ENCODE data around the gene CFAP206.

Gene CFAP206

DNA sequence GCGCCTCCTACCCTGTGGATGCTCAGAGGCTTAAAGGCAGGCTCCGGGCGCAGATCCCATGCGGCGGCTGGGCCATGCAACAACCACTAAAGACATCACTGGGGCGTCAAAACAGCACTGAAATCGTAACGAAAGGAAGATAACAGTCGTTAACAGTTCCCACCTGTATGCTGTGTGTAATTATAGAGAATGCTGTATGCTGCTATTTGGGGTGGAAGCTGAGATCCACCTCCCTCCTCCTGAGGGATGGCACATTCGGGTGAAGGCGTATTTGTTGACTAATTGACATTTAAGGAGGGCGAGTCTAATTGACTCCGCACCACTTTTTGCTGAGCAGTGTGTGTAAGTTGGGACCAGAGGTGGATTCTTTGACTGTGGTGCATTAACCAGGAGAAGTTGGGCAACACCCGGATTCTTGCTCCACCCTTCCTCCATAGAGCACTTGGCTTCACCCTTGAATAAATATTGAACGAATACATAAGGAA lies 65.7 kb downstream of the CFAP206 start:
- no peak for TF ChIP-seq ARNTL (CRISPR knock-in tag; IDR thresholded peaks at IDR 0.05; ENCODE audit: borderline replicate concordance, low read depth)
- no peak for TF ChIP-seq OSR1 (CRISPR knock-in tag; IDR thresholded peaks at IDR 0.05)
- no peak for TF ChIP-seq POU6F1 (CRISPR knock-in tag; IDR thresholded peaks at IDR 0.05; ENCODE audit: borderline replicate concordance, low read depth)
- no peak for TF ChIP-seq ZFP30 (CRISPR knock-in tag; IDR thresholded peaks at IDR 0.05)
- TF ChIP-seq ZNF70 (CRISPR knock-in tag; IDR thresholded peaks at IDR 0.05) = no peak
- no peak for TF ChIP-seq SNAI2 (CRISPR knock-in tag; IDR thresholded peaks at IDR 0.05)
- TF ChIP-seq TCF4 (CRISPR knock-in tag; IDR thresholded peaks at IDR 0.05; ENCODE audit: borderline replicate concordance) = no peak
- TF ChIP-seq ZNF8 (CRISPR knock-in tag; IDR thresholded peaks at IDR 0.05) = no peak
- TF ChIP-seq, protein P1, sequence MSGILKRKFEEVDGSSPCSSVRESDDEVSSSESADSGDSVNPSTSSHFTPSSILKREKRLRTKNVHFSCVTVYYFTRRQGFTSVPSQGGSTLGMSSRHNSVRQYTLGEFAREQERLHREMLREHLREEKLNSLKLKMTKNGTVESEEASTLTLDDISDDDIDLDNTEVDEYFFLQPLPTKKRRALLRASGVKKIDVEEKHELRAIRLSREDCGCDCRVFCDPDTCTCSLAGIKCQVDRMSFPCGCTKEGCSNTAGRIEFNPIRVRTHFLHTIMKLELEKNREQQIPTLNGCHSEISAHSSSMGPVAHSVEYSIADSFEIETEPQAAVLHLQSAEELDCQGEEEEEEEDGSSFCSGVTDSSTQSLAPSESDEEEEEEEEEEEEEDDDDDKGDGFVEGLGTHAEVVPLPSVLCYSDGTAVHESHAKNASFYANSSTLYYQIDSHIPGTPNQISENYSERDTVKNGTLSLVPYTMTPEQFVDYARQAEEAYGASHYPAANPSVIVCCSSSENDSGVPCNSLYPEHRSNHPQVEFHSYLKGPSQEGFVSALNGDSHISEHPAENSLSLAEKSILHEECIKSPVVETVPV (CRISPR knock-in tag; IDR thresholded peaks at IDR 0.05) = no peak
- no peak for TF ChIP-seq BACH2 (CRISPR knock-in tag; IDR thresholded peaks at IDR 0.05; ENCODE audit: borderline replicate concordance)
- TF ChIP-seq, protein P2, sequence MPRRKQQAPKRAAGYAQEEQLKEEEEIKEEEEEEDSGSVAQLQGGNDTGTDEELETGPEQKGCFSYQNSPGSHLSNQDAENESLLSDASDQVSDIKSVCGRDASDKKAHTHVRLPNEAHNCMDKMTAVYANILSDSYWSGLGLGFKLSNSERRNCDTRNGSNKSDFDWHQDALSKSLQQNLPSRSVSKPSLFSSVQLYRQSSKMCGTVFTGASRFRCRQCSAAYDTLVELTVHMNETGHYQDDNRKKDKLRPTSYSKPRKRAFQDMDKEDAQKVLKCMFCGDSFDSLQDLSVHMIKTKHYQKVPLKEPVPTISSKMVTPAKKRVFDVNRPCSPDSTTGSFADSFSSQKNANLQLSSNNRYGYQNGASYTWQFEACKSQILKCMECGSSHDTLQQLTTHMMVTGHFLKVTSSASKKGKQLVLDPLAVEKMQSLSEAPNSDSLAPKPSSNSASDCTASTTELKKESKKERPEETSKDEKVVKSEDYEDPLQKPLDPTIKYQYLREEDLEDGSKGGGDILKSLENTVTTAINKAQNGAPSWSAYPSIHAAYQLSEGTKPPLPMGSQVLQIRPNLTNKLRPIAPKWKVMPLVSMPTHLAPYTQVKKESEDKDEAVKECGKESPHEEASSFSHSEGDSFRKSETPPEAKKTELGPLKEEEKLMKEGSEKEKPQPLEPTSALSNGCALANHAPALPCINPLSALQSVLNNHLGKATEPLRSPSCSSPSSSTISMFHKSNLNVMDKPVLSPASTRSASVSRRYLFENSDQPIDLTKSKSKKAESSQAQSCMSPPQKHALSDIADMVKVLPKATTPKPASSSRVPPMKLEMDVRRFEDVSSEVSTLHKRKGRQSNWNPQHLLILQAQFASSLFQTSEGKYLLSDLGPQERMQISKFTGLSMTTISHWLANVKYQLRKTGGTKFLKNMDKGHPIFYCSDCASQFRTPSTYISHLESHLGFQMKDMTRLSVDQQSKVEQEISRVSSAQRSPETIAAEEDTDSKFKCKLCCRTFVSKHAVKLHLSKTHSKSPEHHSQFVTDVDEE (CRISPR knock-in tag; IDR thresholded peaks at IDR 0.05) = no peak
- TF ChIP-seq ZFP3 (CRISPR knock-in tag; IDR thresholded peaks at IDR 0.05) = no peak
- ATAC-seq = peak; percentile 10

DNA sequence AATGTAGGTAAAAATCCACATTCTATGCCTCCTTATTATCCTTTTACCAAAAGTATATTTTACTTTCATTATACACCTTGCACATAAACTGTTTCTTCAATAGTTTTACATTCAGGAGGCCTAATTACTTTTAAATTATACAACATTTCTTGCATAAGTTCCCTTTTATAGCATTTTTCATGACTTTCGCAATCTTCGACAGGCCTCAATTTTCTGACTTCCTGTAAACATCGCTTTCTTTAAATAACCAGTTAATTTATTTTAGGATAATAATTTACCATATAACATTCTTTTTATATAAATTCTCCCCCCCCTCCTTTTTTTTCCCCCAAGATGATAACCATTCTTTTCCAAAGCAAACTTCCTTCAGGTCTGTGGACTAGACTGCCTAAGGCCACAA lies 74.2 kb downstream of the CFAP206 start:
- TF ChIP-seq BACH2 (CRISPR knock-in tag; IDR thresholded peaks at IDR 0.05; ENCODE audit: borderline replicate concordance) (no peak), PPARA (CRISPR knock-in tag; IDR thresholded peaks at IDR 0.05; ENCODE audit: borderline replicate concordance) (no peak), ZFP30 (CRISPR knock-in tag; IDR thresholded peaks at IDR 0.05) (no peak), POU6F1 (CRISPR knock-in tag; IDR thresholded peaks at IDR 0.05; ENCODE audit: borderline replicate concordance, low read depth) (no peak), ZNF565 (CRISPR knock-in tag; conservative IDR thresholded peaks at IDR 0.05; ENCODE audit: low read depth) (no peak), ESRRG (CRISPR knock-in tag; IDR thresholded peaks at IDR 0.05) (no peak), ZC3H10 (CRISPR knock-in tag; IDR thresholded peaks at IDR 0.05) (no peak), ISL1 (CRISPR knock-in tag; IDR thresholded peaks at IDR 0.05) (no peak), ZFP3 (CRISPR knock-in tag; IDR thresholded peaks at IDR 0.05) (no peak), GLIS3 (CRISPR knock-in tag; IDR thresholded peaks at IDR 0.05) (no peak)
- TF ChIP-seq, protein P1 (CRISPR knock-in tag; IDR thresholded peaks at IDR 0.05) = no peak
- TF ChIP-seq, protein P2 (CRISPR knock-in tag; IDR thresholded peaks at IDR 0.05) = no peak
- ATAC-seq = no peak
